Measurements from ENCODE around the gene F2RL1. TPM values are rescaled to one million over a fixed set of nuclear protein-coding genes. Genes with fewer than 3 reads are reported as not detected.

The F2RL1 gene
- 8.6 and 15.9 TPM in 2 replicates for total RNA-seq

GRCh38 chr5:76818844-76819831 is at the start of gene F2RL1:
Gene F2RL1, plus strand, starts transcription at chr5:76819030. Its CDS starts 153 bp downstream, at chr5:76819183.

GRCh38 chr5:76849419-76850291 is 30.8 kb downstream of the F2RL1 start, which contains the start of gene S100Z:
Gene S100Z, plus strand, starts transcription at chr5:76850014. Its CDS starts 25,346 bp downstream, at chr5:76875360.

Other genes starting within 250 kb of the F2RL1 start
- gene F2RL2, start 195.6 kb upstream of the F2RL1 start, total RNA-seq = 27.6 and 42.3 TPM in 2 replicates
- gene F2R, start 102.9 kb upstream of the F2RL1 start, total RNA-seq = 170 and 200 TPM in 2 replicates
- not detected in 2 replicates for gene S100Z, start 31.0 kb downstream of the F2RL1 start, total RNA-seq
- gene CRHBP, start 134.0 kb downstream of the F2RL1 start, total RNA-seq = under 0.01 and 3.5 TPM in 2 replicates
- gene AGGF1, start 211.4 kb downstream of the F2RL1 start, total RNA-seq = 27.6 and 40.2 TPM in 2 replicates

Data from smooth muscle cell of trachea (primary cell).